ENCODE data around the gene MARCHF10.

Gene MARCHF10

DNA sequence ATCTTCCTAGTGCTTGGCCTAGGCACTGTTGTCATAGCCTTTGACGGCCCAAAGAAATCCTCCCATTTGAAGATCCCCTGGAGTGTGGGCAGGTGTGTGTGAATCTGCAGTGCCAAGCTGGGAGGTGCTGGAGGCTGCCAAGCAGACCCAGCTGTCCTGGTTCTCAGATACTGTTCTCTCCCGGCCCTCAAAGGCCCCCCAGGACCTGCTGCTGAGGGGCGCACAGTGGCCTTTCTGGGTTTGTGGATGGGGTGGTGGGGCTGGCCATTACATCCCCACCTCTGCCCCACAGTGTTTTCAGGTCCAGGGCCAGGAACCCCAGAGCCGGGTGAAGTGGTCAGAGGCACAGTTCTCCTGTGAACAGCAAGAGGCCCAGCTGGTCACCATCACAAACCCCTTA lies 120.1 kb downstream of the MARCHF10 start:
- Histone ChIP-seq H3K36me3 (ENCODE audit: control insufficient read depth in 4 of 4, insufficient read depth in 4 of 4, low read length in 3 of 4) (peaks cover 0 to 11% (median 2%) of the 10 kb centered on the region in 4 experiments), H3K9me3 (ENCODE audit: control extremely low read depth in 1 of 5, control insufficient read depth in 4 of 5, insufficient read depth in 2 of 5, low read depth in 1 of 5, low read length in 4 of 5) (no peaks in the 10 kb centered on the region), H3K27ac (ENCODE audit: insufficient read depth in 1 of 2, low read depth in 1 of 2, low read length in 2 of 2, poor library complexity in 1 of 2, severe bottlenecking in 2 of 2) (no peak overlapping the region), H3K4me3 (ENCODE audit: control insufficient read depth in 1 of 7, extremely low read depth in 1 of 7, insufficient read depth in 4 of 7, low read depth in 2 of 7, low read length in 6 of 7) (no peak overlapping the region), H3K4me1 (ENCODE audit: control extremely low read depth in 1 of 4, control insufficient read depth in 4 of 4, insufficient read depth in 4 of 4, low read length in 3 of 4) (no peaks in the 10 kb centered on the region), H3K27me3 (replicated peaks in 2 of 5; ENCODE audit: control insufficient read depth in 4 of 5, insufficient read depth in 5 of 5, low read length in 4 of 5) (no peaks in the 10 kb centered on the region)
- WGBS (ENCODE audit: insufficient coverage) = 95% methylated on average over 3 of the region's 4 CpGs
- CTCF ChIA-PET = no interaction called here
- POLR2A ChIA-PET = no interaction called here
- DNase-seq = no peak

DNA sequence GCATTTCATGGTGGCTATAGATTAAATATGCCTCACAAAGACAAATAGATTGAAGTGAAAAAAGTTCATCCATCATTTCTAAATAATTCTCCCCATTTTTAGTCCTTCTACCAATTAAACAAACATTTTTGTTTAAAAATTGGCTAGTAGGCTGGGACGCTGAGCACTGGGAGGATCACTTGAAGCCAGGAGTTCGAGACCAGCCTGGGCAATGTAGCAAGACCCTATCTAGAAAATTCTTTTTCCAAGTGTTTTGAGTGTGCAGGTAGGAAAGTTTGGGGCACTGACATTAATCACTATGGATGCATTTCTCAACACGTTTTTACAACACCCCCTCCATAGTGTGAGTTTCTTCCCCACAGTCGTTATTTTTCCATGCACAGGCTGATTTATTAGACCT lies 123.9 kb downstream of the MARCHF10 start:
- WGBS (ENCODE audit: insufficient coverage) = 95% methylated on average over 4 of the region's 4 CpGs
- ChIA-PET CTCF (no interaction called here), POLR2A (no interaction called here)
- no peak overlapping the region for H3K27ac ChIP-seq (ENCODE audit: insufficient read depth in 1 of 2, low read depth in 1 of 2, low read length in 2 of 2, poor library complexity in 1 of 2, severe bottlenecking in 2 of 2)
- no peaks in the 10 kb centered on the region for H3K4me1 ChIP-seq (ENCODE audit: control extremely low read depth in 1 of 4, control insufficient read depth in 4 of 4, insufficient read depth in 4 of 4, low read length in 3 of 4)
- no peak for DNase-seq
- H3K27me3 ChIP-seq (replicated peaks in 2 of 5; ENCODE audit: control insufficient read depth in 4 of 5, insufficient read depth in 5 of 5, low read length in 4 of 5) = no peaks in the 10 kb centered on the region
- H3K36me3 ChIP-seq (ENCODE audit: control insufficient read depth in 4 of 4, insufficient read depth in 4 of 4, low read length in 3 of 4) = peaks cover 2 to 4% (median 2%) of the 10 kb centered on the region in 4 experiments
- H3K4me3 ChIP-seq (ENCODE audit: control insufficient read depth in 1 of 7, extremely low read depth in 1 of 7, insufficient read depth in 4 of 7, low read depth in 2 of 7, low read length in 6 of 7) = no peak overlapping the region
- H3K9me3 ChIP-seq (ENCODE audit: control extremely low read depth in 1 of 5, control insufficient read depth in 4 of 5, insufficient read depth in 2 of 5, low read depth in 1 of 5, low read length in 4 of 5) = no peaks in the 10 kb centered on the region

DNA sequence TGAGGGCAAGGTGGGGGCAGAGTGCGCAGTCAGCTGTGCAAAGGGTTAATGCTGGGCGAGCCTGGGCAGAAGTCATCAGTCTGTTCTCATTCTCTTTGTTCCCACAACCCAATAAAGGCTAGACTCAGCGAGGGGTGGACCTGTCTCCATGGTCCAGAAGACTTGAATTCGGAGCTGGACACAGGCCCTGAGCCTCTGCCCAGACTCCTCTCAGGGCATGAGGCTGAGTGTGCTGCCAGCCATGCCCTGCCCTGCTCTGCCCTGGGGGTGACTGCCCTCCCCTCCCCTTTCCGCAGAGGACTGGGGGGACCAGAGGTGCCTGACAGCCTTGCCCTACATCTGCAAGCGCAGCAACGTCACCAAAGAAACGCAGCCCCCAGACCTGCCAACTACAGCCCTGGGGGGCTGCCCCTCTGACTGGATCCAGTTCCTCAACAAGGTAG lies 126.2 kb downstream of the MARCHF10 start:
- no peak overlapping the region for H3K27ac ChIP-seq (ENCODE audit: insufficient read depth in 1 of 2, low read depth in 1 of 2, low read length in 2 of 2, poor library complexity in 1 of 2, severe bottlenecking in 2 of 2)
- H3K4me3 ChIP-seq (ENCODE audit: control insufficient read depth in 1 of 7, extremely low read depth in 1 of 7, insufficient read depth in 4 of 7, low read depth in 2 of 7, low read length in 6 of 7) = no peak overlapping the region
- no peaks in the 10 kb centered on the region for H3K9me3 ChIP-seq (ENCODE audit: control extremely low read depth in 1 of 5, control insufficient read depth in 4 of 5, insufficient read depth in 2 of 5, low read depth in 1 of 5, low read length in 4 of 5)
- ChIA-PET POLR2A (no interaction called here), CTCF (interaction anchor here (1.0 to 1.2 kb wide), 2 partner anchors 9 to 10 kb away, joined by 3 to 4 read pairs; no protein-coding TSS in a partner anchor)
- peaks cover 2 to 9% (median 2%) of the 10 kb centered on the region in 4 experiments for H3K36me3 ChIP-seq (ENCODE audit: control insufficient read depth in 4 of 4, insufficient read depth in 4 of 4, low read length in 3 of 4)
- H3K27me3 ChIP-seq (replicated peaks in 2 of 5; ENCODE audit: control insufficient read depth in 4 of 5, insufficient read depth in 5 of 5, low read length in 4 of 5) = no peaks in the 10 kb centered on the region
- 97% methylated on average over 8 of the region's 8 CpGs for WGBS (ENCODE audit: insufficient coverage)
- no peak for DNase-seq
- no peaks in the 10 kb centered on the region for H3K4me1 ChIP-seq (ENCODE audit: control extremely low read depth in 1 of 4, control insufficient read depth in 4 of 4, insufficient read depth in 4 of 4, low read length in 3 of 4)

DNA sequence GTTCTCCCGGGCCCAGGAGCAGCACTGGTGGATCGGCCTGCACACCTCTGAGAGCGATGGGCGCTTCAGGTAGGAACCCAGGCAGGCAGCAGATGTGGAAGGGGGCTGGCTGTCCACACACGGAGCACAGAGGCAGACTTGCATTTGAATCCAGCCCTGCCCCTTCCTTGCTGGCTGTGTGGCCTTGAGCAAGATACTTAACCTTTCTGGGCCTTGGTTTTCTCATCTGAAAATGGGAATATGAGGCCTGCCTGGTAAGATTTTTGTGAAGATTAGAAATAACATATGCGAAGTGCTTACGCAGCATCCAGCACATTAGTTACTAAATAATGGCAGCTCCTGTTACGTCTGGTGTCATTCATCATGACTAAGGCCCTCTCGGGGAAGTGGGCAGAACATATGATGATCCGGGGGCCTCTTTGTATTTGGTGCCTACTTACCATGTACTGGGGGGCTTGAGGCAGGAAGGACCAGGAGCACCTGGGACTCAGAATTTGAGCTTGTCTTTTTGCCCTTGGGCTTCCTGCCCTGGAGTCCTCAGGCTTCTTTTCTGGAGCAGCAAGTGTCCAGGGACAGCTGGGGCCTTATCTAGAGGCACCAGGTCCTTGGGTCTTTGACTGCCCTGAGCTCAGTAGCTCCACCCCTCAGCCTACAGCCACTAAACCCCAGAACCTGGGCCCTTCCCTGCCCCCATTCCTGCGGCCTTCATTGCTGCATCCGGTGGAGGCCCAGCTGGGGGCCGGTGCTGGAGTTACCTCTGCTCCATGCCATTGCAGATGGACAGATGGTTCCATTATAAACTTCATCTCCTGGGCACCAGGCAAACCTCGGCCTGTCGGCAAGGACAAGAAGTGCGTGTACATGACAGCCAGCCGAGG lies 126.8 kb downstream of the MARCHF10 start:
- Histone ChIP-seq H3K36me3 (ENCODE audit: control insufficient read depth in 4 of 4, insufficient read depth in 4 of 4, low read length in 3 of 4) (peaks cover 2 to 12% (median 2%) of the 10 kb centered on the region in 4 experiments), H3K4me3 (ENCODE audit: control insufficient read depth in 1 of 7, extremely low read depth in 1 of 7, insufficient read depth in 4 of 7, low read depth in 2 of 7, low read length in 6 of 7) (no peak overlapping the region), H3K9me3 (ENCODE audit: control extremely low read depth in 1 of 5, control insufficient read depth in 4 of 5, insufficient read depth in 2 of 5, low read depth in 1 of 5, low read length in 4 of 5) (no peaks in the 10 kb centered on the region), H3K4me1 (ENCODE audit: control extremely low read depth in 1 of 4, control insufficient read depth in 4 of 4, insufficient read depth in 4 of 4, low read length in 3 of 4) (no peaks in the 10 kb centered on the region), H3K27ac (ENCODE audit: insufficient read depth in 1 of 2, low read depth in 1 of 2, low read length in 2 of 2, poor library complexity in 1 of 2, severe bottlenecking in 2 of 2) (no peak overlapping the region), H3K27me3 (replicated peaks in 2 of 5; ENCODE audit: control insufficient read depth in 4 of 5, insufficient read depth in 5 of 5, low read length in 4 of 5) (no peaks in the 10 kb centered on the region)
- no peak for DNase-seq
- POLR2A ChIA-PET = interaction anchor here (0.7 kb wide), 1 partner anchor 29 kb away, joined by 3 read pairs; no protein-coding TSS in a partner anchor
- WGBS (ENCODE audit: insufficient coverage) = 96% methylated on average over 16 of the region's 17 CpGs
- CTCF ChIA-PET = interaction anchor here (1.0 to 1.2 kb wide), 2 partner anchors 8 to 10 kb away, joined by 3 to 4 read pairs; no protein-coding TSS in a partner anchor

DNA sequence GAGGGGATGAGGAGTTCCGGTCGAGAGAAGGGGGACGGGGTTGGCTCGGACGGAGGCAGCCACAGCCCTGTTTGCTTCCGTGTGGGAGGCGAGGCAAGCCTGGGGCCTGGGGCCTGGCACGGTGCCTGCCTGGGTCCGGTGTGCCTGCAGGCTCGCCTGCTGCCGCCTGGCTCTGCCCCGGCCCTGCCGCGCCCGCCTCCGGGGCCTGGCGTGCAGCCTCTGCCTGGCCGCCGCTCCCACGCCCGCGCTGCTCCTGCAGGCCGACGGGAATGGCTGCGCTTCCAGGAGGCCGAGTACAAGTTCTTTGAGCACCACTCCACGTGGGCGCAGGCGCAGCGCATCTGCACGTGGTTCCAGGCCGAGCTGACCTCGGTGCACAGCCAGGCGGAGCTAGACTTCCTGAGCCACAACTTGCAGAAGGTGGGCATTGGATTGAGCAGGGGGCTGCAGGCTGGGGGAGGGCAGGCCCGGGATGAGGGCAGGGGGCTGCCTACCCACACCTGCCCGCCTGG lies 127.5 kb downstream of the MARCHF10 start:
- no peak for DNase-seq
- WGBS (ENCODE audit: insufficient coverage) = 97% methylated on average over 35 of the region's 36 CpGs
- CTCF ChIA-PET = no interaction called here
- H3K27me3 ChIP-seq (replicated peaks in 2 of 5; ENCODE audit: control insufficient read depth in 4 of 5, insufficient read depth in 5 of 5, low read length in 4 of 5) = no peaks in the 10 kb centered on the region
- no peaks in the 10 kb centered on the region for H3K9me3 ChIP-seq (ENCODE audit: control extremely low read depth in 1 of 5, control insufficient read depth in 4 of 5, insufficient read depth in 2 of 5, low read depth in 1 of 5, low read length in 4 of 5)
- H3K4me1 ChIP-seq (ENCODE audit: control extremely low read depth in 1 of 4, control insufficient read depth in 4 of 4, insufficient read depth in 4 of 4, low read length in 3 of 4) = no peaks in the 10 kb centered on the region
- H3K27ac ChIP-seq (ENCODE audit: insufficient read depth in 1 of 2, low read depth in 1 of 2, low read length in 2 of 2, poor library complexity in 1 of 2, severe bottlenecking in 2 of 2) = no peak overlapping the region
- H3K4me3 ChIP-seq (ENCODE audit: control insufficient read depth in 1 of 7, extremely low read depth in 1 of 7, insufficient read depth in 4 of 7, low read depth in 2 of 7, low read length in 6 of 7) = no peak overlapping the region
- peaks cover under 1 to 19% (median 2%) of the 10 kb centered on the region in 4 experiments for H3K36me3 ChIP-seq (ENCODE audit: control insufficient read depth in 4 of 4, insufficient read depth in 4 of 4, low read length in 3 of 4)
- POLR2A ChIA-PET = no interaction called here

DNA sequence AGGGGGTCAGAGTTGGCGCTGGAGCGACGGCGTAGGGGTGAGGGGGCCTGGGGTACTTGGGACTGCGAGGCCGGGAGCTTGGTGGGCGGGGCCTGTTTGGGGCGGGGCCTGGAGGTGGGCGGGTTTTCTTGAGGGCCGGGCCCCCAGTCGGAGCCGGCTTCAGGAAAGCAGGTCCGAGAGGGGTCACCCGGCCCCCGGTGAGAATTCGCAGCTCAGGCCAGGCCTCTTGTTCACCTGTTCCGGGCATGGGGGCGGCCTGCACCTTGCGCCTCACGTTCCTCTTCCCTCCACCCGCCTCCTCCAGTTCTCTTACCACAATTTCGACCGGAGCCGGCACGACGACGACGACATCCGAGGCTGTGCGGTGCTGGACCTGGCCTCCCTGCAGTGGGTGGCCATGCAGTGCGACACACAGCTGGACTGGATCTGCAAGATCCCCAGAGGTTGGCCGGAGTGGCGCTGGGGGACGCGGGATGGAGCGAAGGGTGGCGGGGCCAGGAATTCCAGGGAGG lies 128.2 kb downstream of the MARCHF10 start:
- Histone ChIP-seq H3K4me3 (ENCODE audit: control insufficient read depth in 1 of 7, extremely low read depth in 1 of 7, insufficient read depth in 4 of 7, low read depth in 2 of 7, low read length in 6 of 7) (no peak overlapping the region), H3K27me3 (replicated peaks in 2 of 5; ENCODE audit: control insufficient read depth in 4 of 5, insufficient read depth in 5 of 5, low read length in 4 of 5) (no peaks in the 10 kb centered on the region), H3K4me1 (ENCODE audit: control extremely low read depth in 1 of 4, control insufficient read depth in 4 of 4, insufficient read depth in 4 of 4, low read length in 3 of 4) (no peaks in the 10 kb centered on the region), H3K36me3 (ENCODE audit: control insufficient read depth in 4 of 4, insufficient read depth in 4 of 4, low read length in 3 of 4) (peaks cover 0 to 26% (median 3%) of the 10 kb centered on the region in 4 experiments), H3K9me3 (ENCODE audit: control extremely low read depth in 1 of 5, control insufficient read depth in 4 of 5, insufficient read depth in 2 of 5, low read depth in 1 of 5, low read length in 4 of 5) (no peaks in the 10 kb centered on the region), H3K27ac (ENCODE audit: insufficient read depth in 1 of 2, low read depth in 1 of 2, low read length in 2 of 2, poor library complexity in 1 of 2, severe bottlenecking in 2 of 2) (no peak overlapping the region)
- DNase-seq = no peak
- WGBS (ENCODE audit: insufficient coverage) = 96% methylated on average over 37 of the region's 37 CpGs
- POLR2A ChIA-PET = no interaction called here
- CTCF ChIA-PET = interaction anchor here (1.2 to 1.3 kb wide), 2 partner anchors 13 to 726 kb away, joined by 3 to 7 read pairs; no protein-coding TSS in a partner anchor
